Aorta (tissue), 5 donors: Measurements from ENCODE around the gene RPL37. TPM values are rescaled to one million over a fixed set of nuclear protein-coding genes. Genes with fewer than 3 reads are reported as not detected.

Source experiments
- ATAC-seq: fragments of 200-7000 bp; cut with Tn5 transposase; one replicate; pipeline ENCODE4 v1.9.1; 2022; ENCODE audit warnings: moderate library complexity; ENCODE audit not compliant: low FRiP score
- DNase-seq, 2 donors: peaks; one replicate each; pipeline ENCODE4 v3.0.0-alpha.2; 2020
- H3K27ac ChIP-seq, 2 donors: one replicate each; pipeline ENCODE4 v1.5.1; 2013; ENCODE audit warnings: low read length in 2 of 2, mild to moderate bottlenecking in 2 of 2, moderate library complexity in 2 of 2, control low read depth in 1 of 2, inconsistent platforms in 1 of 2, low read depth in 1 of 2
- H3K27me3 ChIP-seq, 2 donors: one replicate each; pipeline ENCODE4 v1.6.1; 2013; ENCODE audit warnings: control low read depth in 1 of 2, low read length in 1 of 2, mild to moderate bottlenecking in 1 of 2, moderate library complexity in 1 of 2; ENCODE audit not compliant: insufficient read depth in 2 of 2, control insufficient read depth in 1 of 2
- H3K36me3 ChIP-seq, 2 donors: one replicate each; pipeline ENCODE4 v1.6.1; 2013; ENCODE audit warnings: control low read depth in 1 of 2, low read length in 1 of 2, mild to moderate bottlenecking in 1 of 2; ENCODE audit not compliant: insufficient read depth in 2 of 2, control insufficient read depth in 1 of 2
- H3K4me1 ChIP-seq, 2 donors: one replicate each; pipeline ENCODE4 v1.6.1; 2013; ENCODE audit warnings: low read length in 2 of 2, control low read depth in 1 of 2, mild to moderate bottlenecking in 1 of 2, moderate library complexity in 1 of 2; ENCODE audit not compliant: insufficient read depth in 2 of 2, control insufficient read depth in 1 of 2
- H3K4me3 ChIP-seq, 2 donors: one replicate each; pipeline ENCODE4 v1.5.1; 2013; ENCODE audit warnings: low read length in 2 of 2, control low read depth in 1 of 2, mild to moderate bottlenecking in 1 of 2
- H3K9me3 ChIP-seq: one replicate; pipeline ENCODE4 v1.6.1; 2013; ENCODE audit warnings: mild to moderate bottlenecking, low read length; ENCODE audit not compliant: control insufficient read depth
- WGBS, 2 donors: extraction: QIAGEN DNeasy Blood & Tissue Kit; methylation state at CpG; one replicate each; pipeline ENCODE4 v1.1.7; 2013; 5-methylcytosine and 5-hydroxymethylcytosine counted together
- intact Hi-C, 2 donors: fragments of 100-400 bp; cut with DNase I; formaldehyde crosslinking; loops; one replicate each; pipeline versions ENCODE4 v1.14.2 to v1.15.0; 2022
- polyA plus RNA-seq, 2 donors: library from polyadenylated mRNA; stranded (reverse); fragments of 200-250 nt; gene quantifications; one replicate each; pipeline ENCODE4 v1.2.3, GENCODE V29; 2013
- total RNA-seq, 2 donors: library from RNA; stranded (reverse); fragmentation: NEBNext Ultra II Directional; extraction: Animal tissue kit (Norgen Biotek cat#: 25700); gene quantifications; one replicate each; pipeline ENCODE4 v1.2.1, GENCODE V29; 2021
- donor health status: healthy with polysubstance abuse.
- donor health status: Bipolar disorder and iron deficiency.
- donor health status: DM: no; HTN: no; CAD: no.
- donor health status: DM: no; HTN: no; CAD: no.
- donor health status: DM: yes; HTN: yes; CAD: no.

Gene RPL37
- total and polyA plus RNA-seq, 4 donors: 772 to 1,463 (median 1,110) TPM

GRCh38 chr5:40784027-40784653 lies 50.9 kb downstream of the RPL37 start:
- Histone ChIP-seq H3K4me1 (peaks cover 0 to 1% of the 10 kb centered on the region in 2 donors), H3K27me3 (no peaks in the 10 kb centered on the region), H3K27ac (no peak overlapping the region), H3K9me3 (no peaks in the 10 kb centered on the region), H3K36me3 (no peaks in the 10 kb centered on the region), H3K4me3 (no peak overlapping the region)
- ATAC-seq: no peak
- WGBS, 2 donors: 96 to 99% methylated on average over 1 of the region's 1 CpG
- intact Hi-C loops: no loop called here
- no peak for DNase-seq

- DNase-seq (no peak), ATAC-seq (peak; percentile 52)
- Histone ChIP-seq H3K27me3 (no peaks in the 10 kb centered on the region), H3K36me3 (no peaks in the 10 kb centered on the region), H3K9me3 (no peaks in the 10 kb centered on the region), H3K4me1 (peaks cover 0 to 1% of the 10 kb centered on the region in 2 donors), H3K4me3 (no peak overlapping the region), H3K27ac (no peak overlapping the region)
- intact Hi-C loops: no loop called here
These were observed 53.1 kb downstream of the RPL37 start for GRCh38 chr5:40781843-40782409.

GRCh38 chr5:40780858-40781257 lies 54.2 kb downstream of the RPL37 start:
- no peak overlapping the region for H3K4me3 ChIP-seq
- intact Hi-C loops: no loop called here
- no peak overlapping the region for H3K27ac ChIP-seq
- no peaks in the 10 kb centered on the region for H3K27me3 ChIP-seq
- no peaks in the 10 kb centered on the region for H3K9me3 ChIP-seq
- peaks cover 0 to 1% of the 10 kb centered on the region in 2 donors for H3K4me1 ChIP-seq
- no peak for ATAC-seq
- peaks cover 0 to 3% of the 10 kb centered on the region in 2 donors for H3K36me3 ChIP-seq
- DNase-seq: no peak
- 95 to 98% methylated on average over 3 of the region's 3 CpGs for WGBS, 2 donors

- ATAC-seq: no peak
- Histone ChIP-seq H3K36me3 (peaks cover 0 to 3% of the 10 kb centered on the region in 2 donors), H3K4me1 (peaks cover 0 to 1% of the 10 kb centered on the region in 2 donors), H3K27me3 (no peaks in the 10 kb centered on the region), H3K27ac (no peak overlapping the region), H3K9me3 (no peaks in the 10 kb centered on the region), H3K4me3 (no peak overlapping the region)
- no peak for DNase-seq
- intact Hi-C loops: no loop called here
- 59 to 71% methylated on average over 5 of the region's 5 CpGs for whole genome bisulfite sequencing, 2 donors
These were observed 54.8 kb downstream of the RPL37 start for GRCh38 chr5:40780199-40780598.

- no peak for DNase-seq
- Histone ChIP-seq H3K4me3 (no peak overlapping the region), H3K4me1 (peaks cover 0 to 1% of the 10 kb centered on the region in 2 donors), H3K36me3 (peaks cover 0 to 3% of the 10 kb centered on the region in 2 donors), H3K27me3 (no peaks in the 10 kb centered on the region), H3K27ac (no peak overlapping the region), H3K9me3 (no peaks in the 10 kb centered on the region)
- intact Hi-C loops: no loop called here
- 94% methylated on average over 6 of the region's 6 CpGs for WGBS, 2 donors
- ATAC-seq: no peak
These were observed 55.5 kb downstream of the RPL37 start for GRCh38 chr5:40779561-40779960.

GRCh38 chr5:40778133-40778532 lies 56.9 kb downstream of the RPL37 start:
- Histone ChIP-seq H3K27ac (no peak overlapping the region), H3K9me3 (no peaks in the 10 kb centered on the region), H3K36me3 (peaks cover 0 to 3% of the 10 kb centered on the region in 2 donors), H3K4me1 (peaks cover 0 to 1% of the 10 kb centered on the region in 2 donors), H3K4me3 (no peak overlapping the region), H3K27me3 (no peaks in the 10 kb centered on the region)
- no peak for DNase-seq
- ATAC-seq: no peak
- 95 to 97% methylated on average over 1 of the region's 1 CpG for WGBS, 2 donors
- intact Hi-C loops: no loop called here

GRCh38 chr5:40776658-40776977 lies 58.4 kb downstream of the RPL37 start:
- WGBS, 2 donors: 85 to 93% methylated on average over 1 of the region's 1 CpG
- Histone ChIP-seq H3K4me3 (no peak overlapping the region), H3K4me1 (no peaks in the 10 kb centered on the region), H3K36me3 (peaks cover 0 to 3% of the 10 kb centered on the region in 2 donors), H3K27ac (no peak overlapping the region), H3K27me3 (no peaks in the 10 kb centered on the region), H3K9me3 (no peaks in the 10 kb centered on the region)
- DNase-seq (no peak), ATAC-seq (no peak)
- intact Hi-C loops: no loop called here

- H3K36me3 ChIP-seq: peaks cover 0 to 3% of the 10 kb centered on the region in 2 donors
- 56 to 57% methylated on average over 6 of the region's 6 CpGs for WGBS, 2 donors
- ATAC-seq: no peak
These were observed 59.0 kb downstream of the RPL37 start for GRCh38 chr5:40775846-40776657.

More at GRCh38 chr5:40775846-40776657, 59.0 kb downstream of the RPL37 start:
- Histone ChIP-seq H3K27ac (no peak overlapping the region), H3K27me3 (no peaks in the 10 kb centered on the region), H3K4me3 (no peak overlapping the region), H3K9me3 (no peaks in the 10 kb centered on the region), H3K4me1 (no peaks in the 10 kb centered on the region)
- intact Hi-C loops: no loop called here
- DNase-seq: no peak
